Nephron progenitor cell (in vitro differentiated cells): ENCODE measurements around the gene ADAMTS13.
"Not testable (repeated sequence)": the region's sequence is repeated elsewhere in the genome, so short reads cannot be mapped to it uniquely, and the experiment has no call there.

Experiments used
- DNase-seq: peaks from one replicate; pipeline ENCODE4 v3.0.0; 2021
- H3K27ac Mint-ChIP-seq: 2 replicates; pipeline ENCODE4 v1.8.0; 2021; ENCODE audit warnings: mild to moderate bottlenecking, moderate library complexity, mixed read lengths
- H3K27me3 Mint-ChIP-seq: 2 replicates; pipeline ENCODE4 v1.8.0; 2021; ENCODE audit warnings: mild to moderate bottlenecking, low read depth, mixed read lengths; ENCODE audit not compliant: poor library complexity
- H3K36me3 Mint-ChIP-seq: 2 replicates; pipeline ENCODE4 v1.8.0; 2021; ENCODE audit warnings: low read depth, mixed read lengths
- H3K4me1 Mint-ChIP-seq: 2 replicates; pipeline ENCODE4 v1.8.0; 2021; ENCODE audit warnings: mixed read lengths
- H3K4me3 Mint-ChIP-seq: 2 replicates; pipeline ENCODE4 v1.8.0; 2021; ENCODE audit warnings: mild to moderate bottlenecking, moderate library complexity, mixed read lengths
- H3K9me3 Mint-ChIP-seq: 2 replicates; pipeline ENCODE4 v1.8.0; 2021; ENCODE audit warnings: mild to moderate bottlenecking, moderate library complexity, mixed read lengths
- TF ChIP-seq, protein P1 (sequence below): fragments of 200-600 bp; sonication (generic); IDR thresholded peaks from 2 replicates; pipeline ENCODE4 v1.5.0; 2021; ENCODE audit warnings: antibody characterized with exemption

The ADAMTS13 gene

DNA sequence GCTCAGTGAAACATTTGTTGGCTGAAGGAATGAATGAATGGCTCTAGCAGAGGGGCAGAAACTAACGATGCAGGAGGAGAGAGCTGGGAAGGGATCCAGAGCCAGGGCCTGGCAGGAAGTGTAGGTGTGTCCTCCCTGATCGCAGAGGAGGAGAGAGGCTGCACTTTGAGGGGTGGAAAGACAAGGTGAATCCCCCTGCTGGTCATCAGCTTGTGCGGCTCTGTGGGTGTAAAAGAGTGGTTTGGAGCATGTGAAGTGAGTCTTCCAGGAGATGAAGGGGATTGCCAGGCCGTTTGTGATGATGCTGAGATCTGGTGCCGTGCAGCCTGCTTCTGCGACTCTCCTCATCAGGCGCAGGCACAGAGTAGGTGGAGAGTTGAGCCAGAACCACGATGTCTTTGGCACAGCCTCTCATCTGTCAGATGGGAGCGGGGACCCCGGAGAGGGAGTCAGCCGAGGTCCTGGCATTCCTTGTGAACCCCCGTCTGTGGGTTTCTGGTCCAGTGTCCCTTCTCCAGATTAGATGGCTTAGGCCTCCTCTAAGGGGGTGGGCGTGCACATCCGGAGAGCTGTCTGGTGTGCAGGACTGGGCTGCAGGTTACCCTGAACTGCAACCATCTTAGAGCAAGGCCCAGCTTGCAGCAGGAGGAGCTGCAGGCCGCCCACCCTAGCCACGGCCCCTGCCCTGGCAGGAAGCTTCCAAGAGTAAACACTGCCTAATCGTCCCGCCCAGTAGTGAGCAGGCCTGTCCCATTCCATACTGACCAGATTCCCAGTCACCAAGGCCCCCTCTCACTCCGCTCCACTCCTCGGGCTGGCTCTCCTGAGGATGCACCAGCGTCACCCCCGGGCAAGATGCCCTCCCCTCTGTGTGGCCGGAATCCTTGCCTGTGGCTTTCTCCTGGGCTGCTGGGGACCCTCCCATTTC lies at the start of gene ADAMTS13:
TSS of gene ADAMTS13 (plus strand) at position 753 of the 928 bp plus-strand sequence. CDS start at position 830, 77 bp downstream.
- H3K4me1 Mint-ChIP-seq, result peaks cover 48% of the 10 kb centered on the region
- H3K27me3 Mint-ChIP-seq, result peaks cover 5% of the 10 kb centered on the region
- DNase-seq, result no peak
- peak within 1 kb of the TSS; percentile 66 for H3K27ac Mint-ChIP-seq
- peaks cover 6% of the 10 kb centered on the region for H3K36me3 Mint-ChIP-seq
- no peak within 1 kb of the TSS for H3K4me3 Mint-ChIP-seq
- TF ChIP-seq, protein P1, sequence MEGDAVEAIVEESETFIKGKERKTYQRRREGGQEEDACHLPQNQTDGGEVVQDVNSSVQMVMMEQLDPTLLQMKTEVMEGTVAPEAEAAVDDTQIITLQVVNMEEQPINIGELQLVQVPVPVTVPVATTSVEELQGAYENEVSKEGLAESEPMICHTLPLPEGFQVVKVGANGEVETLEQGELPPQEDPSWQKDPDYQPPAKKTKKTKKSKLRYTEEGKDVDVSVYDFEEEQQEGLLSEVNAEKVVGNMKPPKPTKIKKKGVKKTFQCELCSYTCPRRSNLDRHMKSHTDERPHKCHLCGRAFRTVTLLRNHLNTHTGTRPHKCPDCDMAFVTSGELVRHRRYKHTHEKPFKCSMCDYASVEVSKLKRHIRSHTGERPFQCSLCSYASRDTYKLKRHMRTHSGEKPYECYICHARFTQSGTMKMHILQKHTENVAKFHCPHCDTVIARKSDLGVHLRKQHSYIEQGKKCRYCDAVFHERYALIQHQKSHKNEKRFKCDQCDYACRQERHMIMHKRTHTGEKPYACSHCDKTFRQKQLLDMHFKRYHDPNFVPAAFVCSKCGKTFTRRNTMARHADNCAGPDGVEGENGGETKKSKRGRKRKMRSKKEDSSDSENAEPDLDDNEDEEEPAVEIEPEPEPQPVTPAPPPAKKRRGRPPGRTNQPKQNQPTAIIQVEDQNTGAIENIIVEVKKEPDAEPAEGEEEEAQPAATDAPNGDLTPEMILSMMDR, result peak; percentile 10
- H3K9me3 Mint-ChIP-seq, result peaks cover 19% of the 10 kb centered on the region

DNA sequence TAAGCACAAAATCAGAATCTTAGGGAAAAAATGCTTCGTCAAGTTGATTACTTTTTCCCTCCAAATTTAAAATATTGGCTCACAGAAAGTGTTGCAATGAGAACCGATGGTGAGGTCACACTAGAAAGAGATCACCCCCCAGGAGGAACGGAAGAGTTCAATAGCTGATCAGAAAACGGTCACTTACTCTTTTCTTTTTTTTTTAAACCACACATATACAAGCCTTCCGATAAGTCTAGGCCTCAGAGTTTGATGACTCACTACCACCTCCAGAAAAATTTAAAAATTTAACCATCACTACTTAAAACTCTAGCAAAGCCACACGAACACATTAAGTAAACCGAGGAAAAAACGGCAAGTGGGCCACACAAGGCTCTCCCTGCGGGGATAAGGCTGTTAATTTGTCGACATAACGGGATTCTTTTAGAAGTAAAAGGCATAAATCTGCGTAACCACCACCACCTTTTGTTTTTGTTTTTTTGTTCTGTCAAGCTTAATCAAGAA lies 47.5 kb upstream of the ADAMTS13 start:
- DNase-seq, result no peak
- TF ChIP-seq, protein P1, result no peak
- H3K4me3 Mint-ChIP-seq, result peak overlapping the region; percentile 97
- peaks cover 5% of the 10 kb centered on the region for H3K27me3 Mint-ChIP-seq
- H3K9me3 Mint-ChIP-seq, result peaks cover 18% of the 10 kb centered on the region
- H3K4me1 Mint-ChIP-seq, result peaks cover 57% of the 10 kb centered on the region
- H3K27ac Mint-ChIP-seq, result peak overlapping the region; percentile 98
- no peaks in the 10 kb centered on the region for H3K36me3 Mint-ChIP-seq

DNA sequence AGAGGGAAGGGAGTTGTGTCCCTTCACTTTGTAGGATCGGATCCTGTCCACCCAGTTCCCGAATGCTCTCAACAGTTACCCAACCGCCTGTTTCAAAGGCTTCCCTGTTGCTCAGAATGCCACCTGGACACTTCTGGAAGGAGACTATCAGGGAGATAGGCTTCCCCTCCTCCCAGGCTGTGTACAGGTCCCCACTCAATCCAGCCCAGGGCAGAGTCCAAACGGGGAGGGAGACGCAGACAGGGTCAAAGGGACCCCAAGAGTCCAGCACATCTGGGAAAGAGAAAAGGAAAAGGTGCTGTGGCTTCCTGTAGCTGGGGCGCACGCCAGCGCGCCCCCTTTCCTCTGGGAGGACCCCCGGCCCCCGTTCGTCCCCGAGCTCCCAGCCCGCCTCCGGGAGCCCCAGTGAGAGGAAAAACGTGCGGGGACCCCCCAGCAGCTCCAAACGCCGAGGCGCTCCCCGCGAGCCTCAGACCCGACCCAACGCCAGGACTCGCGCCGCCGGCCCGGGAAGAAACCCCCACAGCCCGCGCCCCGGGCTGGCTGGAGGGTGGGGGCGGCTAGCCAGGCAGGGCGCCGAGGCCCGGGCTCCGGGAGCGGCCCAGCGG lies 46.9 kb upstream of the ADAMTS13 start:
- Mint-ChIP-seq H3K27ac (peak overlapping the region; percentile 98), H3K27me3 (peaks cover 5% of the 10 kb centered on the region), H3K4me3 (peak overlapping the region; percentile 97), H3K36me3 (no peaks in the 10 kb centered on the region), H3K9me3 (peaks cover 18% of the 10 kb centered on the region), H3K4me1 (peaks cover 52% of the 10 kb centered on the region)
- DNase-seq, result no peak
- TF ChIP-seq, protein P1, result no peak

DNA sequence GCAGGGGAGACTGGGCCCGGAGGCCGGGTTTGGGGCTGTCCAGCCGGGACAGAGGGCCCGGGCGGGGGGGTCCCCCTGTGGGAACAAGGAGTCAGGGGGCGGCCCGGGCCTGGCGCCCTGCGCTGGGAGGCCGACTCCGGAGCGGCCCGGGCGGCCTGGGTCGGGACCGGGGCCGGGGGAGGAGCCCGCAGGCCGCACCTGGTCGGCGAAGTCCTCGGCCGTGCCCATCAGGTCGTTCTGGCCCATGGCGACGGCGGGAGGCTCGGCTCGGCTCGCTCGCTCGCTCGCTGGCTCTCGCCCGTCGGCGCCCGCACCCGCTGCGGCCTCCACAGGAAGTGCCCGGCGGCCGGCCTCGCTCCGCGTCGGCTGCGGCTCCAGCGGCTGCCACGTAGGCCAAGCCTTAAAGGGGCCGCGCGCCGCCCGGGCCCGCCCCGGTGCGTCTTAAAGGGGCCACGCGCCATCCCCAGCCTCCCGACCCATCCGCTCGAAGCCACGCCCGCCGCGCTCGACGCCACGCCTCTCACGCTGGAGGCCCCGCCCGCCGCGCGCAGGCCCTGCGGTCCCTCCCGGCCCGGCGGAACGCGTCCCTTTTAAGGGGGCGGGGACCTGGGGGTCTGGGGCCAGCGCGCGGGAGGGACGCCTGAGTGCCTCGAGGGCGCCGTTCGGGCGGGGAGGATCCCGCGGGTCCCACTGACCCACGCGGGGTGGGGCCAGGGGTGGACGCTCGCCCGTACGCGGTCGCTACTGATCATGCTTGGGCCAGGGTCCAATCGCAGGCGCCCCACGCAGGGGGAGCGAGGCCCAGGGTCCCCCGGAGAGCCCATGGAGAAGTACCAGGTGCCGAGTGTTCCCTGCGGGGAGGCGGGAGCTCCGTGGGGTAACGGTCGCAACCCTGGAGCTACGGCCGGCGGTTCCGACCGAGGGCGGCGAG lies 46.2 kb upstream of the ADAMTS13 start, which contains the start of the genes STKLD1 and SURF4:
TSS of gene STKLD1 (plus strand) at position 643 of the 931 bp plus-strand sequence. CDS start at position 751, 108 bp downstream.
TSS of gene SURF4 (minus strand) at position 337 of the 931 bp plus-strand sequence. CDS start at position 246, 91 bp downstream.
- peaks cover 44% of the 10 kb centered on the region for H3K4me1 Mint-ChIP-seq
- TF ChIP-seq, protein P1, result no peak
- peak; percentile 98 for DNase-seq

DNA sequence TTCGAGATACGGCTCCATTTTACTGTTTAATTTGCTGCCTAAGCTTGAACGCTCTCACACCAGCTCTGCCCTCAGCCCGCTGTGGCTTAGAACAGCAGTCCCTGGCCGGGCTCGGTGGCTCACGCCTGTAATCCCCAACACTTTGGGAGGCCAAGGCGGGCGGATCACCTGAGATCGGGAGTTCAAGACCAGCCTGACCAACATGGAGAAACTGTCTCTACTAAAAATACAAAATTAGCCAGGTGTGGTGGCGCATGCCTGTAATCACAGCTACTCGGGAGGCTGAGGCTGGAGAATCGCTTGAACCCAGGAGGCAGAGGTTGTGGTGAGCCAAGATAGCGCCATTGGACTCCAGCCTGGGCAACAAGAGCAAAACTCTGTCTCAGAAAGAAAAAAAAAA lies 44.9 kb upstream of the ADAMTS13 start:
- Mint-ChIP-seq H3K9me3 (peaks cover 18% of the 10 kb centered on the region), H3K4me3 (peak overlapping the region; percentile 52), H3K4me1 (peaks cover 31% of the 10 kb centered on the region)
- not testable (repeated sequence) for H3K27me3 Mint-ChIP-seq, H3K27ac Mint-ChIP-seq, H3K36me3 Mint-ChIP-seq, DNase-seq

More for the DNA sequence above, 46.2 kb upstream of the ADAMTS13 start, which contains the start of the genes STKLD1 and SURF4:
- peak within 1 kb of the TSS; percentile 98 for H3K27ac Mint-ChIP-seq
- H3K9me3 Mint-ChIP-seq, result peaks cover 18% of the 10 kb centered on the region
- H3K4me3 Mint-ChIP-seq, result peak within 1 kb of the TSS; percentile 97
- H3K27me3 Mint-ChIP-seq, result peaks cover 5% of the 10 kb centered on the region
- H3K36me3 Mint-ChIP-seq, result no peaks in the 10 kb centered on the region
